Vagina (tissue), 2 donors: ENCODE measurements around the gene PCDHAC1.

Experiments
- CTCF ChIP-seq, 3 experiments: fragments of 450-650 bp in 2 of 3; fragments of 200-600 bp in 1 of 3; sonication (generic) in 1 of 3; IDR thresholded peaks; one replicate each; pipeline ENCODE4 v1.5.1; 2017 to 2019; ENCODE audit warnings: antibody characterized with exemption in 3 of 3, mild to moderate bottlenecking in 2 of 3, moderate library complexity in 2 of 3
- POLR2A ChIP-seq, 2 donors: fragments of 450-650 bp; IDR thresholded peaks; one replicate each; pipeline ENCODE4 v1.6.1; 2017; ENCODE audit warnings: antibody characterized with exemption in 2 of 2, mild to moderate bottlenecking in 2 of 2, moderate library complexity in 2 of 2
- POLR2AphosphoS5 ChIP-seq, 2 donors: sonication (generic); formaldehyde crosslinking; IDR thresholded peaks; one replicate each; pipeline ENCODE4 v1.9.0; 2017; ENCODE audit warnings: antibody characterized with exemption in 2 of 2, mild to moderate bottlenecking in 2 of 2, low read depth in 1 of 2; ENCODE audit not compliant: insufficient read depth in 1 of 2

GRCh38 chr5:140978260-140978659 is 52.2 kb downstream of the PCDHAC1 start:
- no peak for TF ChIP-seq POLR2A (IDR thresholded peaks at IDR 0.05)
- no peak for TF ChIP-seq POLR2AphosphoS5 (IDR thresholded peaks at IDR 0.05; ENCODE audit: insufficient read depth in 1 of 2, low read depth in 1 of 2)
- no peak for TF ChIP-seq CTCF (IDR thresholded peaks at IDR 0.05)
